GM23338 (cell line): ENCODE data around the gene PDIA6. TPM values are rescaled to one million over a fixed set of nuclear protein-coding genes. Genes with fewer than 3 reads are reported as not detected.

Experiments used
- ATAC-seq: fragments of 200-7000 bp; cut with Tn5 transposase; 3 replicates; pipeline ENCODE4 v1.9.1; 2020
- DNase-seq: peaks from one replicate; pipeline ENCODE4 v3.0.0-alpha.2; 2015; ENCODE audit warnings: low spot score
- H2AFZ ChIP-seq: fragments of 200-600 bp; sonication (generic); 2 replicates; pipeline ENCODE4 v1.8.0; 2016; ENCODE audit warnings: antibody characterized with exemption, mild to moderate bottlenecking, moderate library complexity
- H3F3A ChIP-seq: fragments of 200-600 bp; sonication (generic); replicated peaks from 2 replicates; pipeline ENCODE4 v1.8.0; 2017; ENCODE audit warnings: antibody characterized with exemption, mixed run types, low read depth
- H3K27ac ChIP-seq: fragments of 200-600 bp; sonication (generic); 2 replicates; pipeline ENCODE4 v1.6.1; 2016; ENCODE audit warnings: low read depth
- H3K27me3 ChIP-seq: fragments of 200-600 bp; sonication (generic); 2 replicates; pipeline ENCODE4 v1.8.0; 2016; ENCODE audit warnings: mild to moderate bottlenecking, mixed run types, moderate library complexity; ENCODE audit not compliant: insufficient read depth
- H3K36me3 ChIP-seq: fragments of 200-600 bp; sonication (generic); 2 replicates; pipeline ENCODE4 v1.8.0; 2016; ENCODE audit warnings: mild to moderate bottlenecking; ENCODE audit not compliant: insufficient read depth
- H3K4me1 ChIP-seq: fragments of 200-600 bp; sonication (generic); 2 replicates; pipeline ENCODE4 v1.8.0; 2016; ENCODE audit warnings: mild to moderate bottlenecking, moderate library complexity; ENCODE audit not compliant: insufficient read depth
- H3K4me2 ChIP-seq: fragments of 200-600 bp; sonication (generic); 2 replicates; pipeline ENCODE4 v1.7.1; 2017; ENCODE audit warnings: mixed run types
- H3K4me3 ChIP-seq: fragments of 200-600 bp; sonication (generic); 2 replicates; pipeline ENCODE4 v1.6.1; 2016; ENCODE audit warnings: mixed run types
- H3K79me2 ChIP-seq: fragments of 200-600 bp; sonication (generic); replicated peaks from 2 replicates; pipeline ENCODE4 v1.8.0; 2017; ENCODE audit warnings: mild to moderate bottlenecking; ENCODE audit not compliant: insufficient read depth
- H3K9me2 ChIP-seq: fragments of 200-600 bp; sonication (generic); 2 replicates; pipeline ENCODE4 v1.8.0; 2017; ENCODE audit not compliant: insufficient read depth
- H4K20me1 ChIP-seq: fragments of 200-600 bp; sonication (generic); replicated peaks from 2 replicates; pipeline ENCODE4 v1.8.0; 2017; ENCODE audit warnings: mild to moderate bottlenecking; ENCODE audit not compliant: insufficient read depth
- H3K27ac Mint-ChIP-seq: 2 replicates; pipeline ENCODE4 v1.8.0; 2020; ENCODE audit warnings: inconsistent platforms, mild to moderate bottlenecking, moderate library complexity, mixed read lengths
- H3K27me3 Mint-ChIP-seq: 3 replicates; pipeline ENCODE4 v1.8.0; 2022; ENCODE audit warnings: low read depth, mild to moderate bottlenecking, moderate library complexity, mixed read lengths, inconsistent platforms; ENCODE audit not compliant: insufficient read depth, poor library complexity
- H3K36me3 Mint-ChIP-seq: 3 replicates; pipeline ENCODE4 v1.8.0; 2021; ENCODE audit warnings: low read depth, mild to moderate bottlenecking, inconsistent platforms, moderate library complexity, mixed read lengths
- H3K4me1 Mint-ChIP-seq: 3 replicates; pipeline ENCODE4 v1.8.0; 2020; ENCODE audit warnings: mild to moderate bottlenecking, inconsistent platforms, mixed read lengths
- H3K4me3 Mint-ChIP-seq: 3 replicates; pipeline ENCODE4 v1.8.0; 2021; ENCODE audit warnings: moderate library complexity, mild to moderate bottlenecking, inconsistent platforms, mixed read lengths
- H3K9me3 Mint-ChIP-seq: 3 replicates; pipeline ENCODE4 v1.8.0; 2020; ENCODE audit warnings: moderate library complexity, mild to moderate bottlenecking, inconsistent platforms, mixed read lengths
- CREB1 ChIP-seq: fragments of 250-450 bp; sonication (Bioruptor Pico); IDR thresholded peaks from 2 replicates; pipeline ENCODE4 v1.5.0; 2020; ENCODE audit warnings: low read depth, mild to moderate bottlenecking, moderate library complexity
- CTCF ChIP-seq, 2 experiments: fragments of 200-600 bp in 1 of 2; sonication (generic) in 1 of 2; conservative IDR thresholded peaks; 2 replicates each; pipeline versions ENCODE4 v1.5.1 to v1.6.1; 2016 to 2017; ENCODE audit warnings: antibody characterized with exemption in 2 of 2, low read depth in 2 of 2, mild to moderate bottlenecking in 2 of 2, moderate library complexity in 1 of 2
- ETS1 ChIP-seq: IDR thresholded peaks from 2 replicates; pipeline ENCODE4 v1.6.1; 2016; ENCODE audit warnings: antibody characterized with exemption
- EZH2 ChIP-seq: fragments of 200-600 bp; sonication (generic); IDR thresholded peaks from one replicate; pipeline ENCODE4 v1.8.0; 2017; ENCODE audit warnings: antibody characterized with exemption, mild to moderate bottlenecking, low read depth; ENCODE audit not compliant: unreplicated experiment
- EZH2phosphoT487 ChIP-seq: fragments of 200-600 bp; sonication (generic); IDR thresholded peaks from one replicate; pipeline ENCODE4 v1.8.1; 2018; ENCODE audit warnings: antibody characterized with exemption; ENCODE audit not compliant: unreplicated experiment
- JUNB ChIP-seq: IDR thresholded peaks from one replicate; pipeline ENCODE4 v1.6.1; 2016; ENCODE audit warnings: antibody characterized with exemption; ENCODE audit not compliant: unreplicated experiment
- NANOG ChIP-seq: IDR thresholded peaks from 2 replicates; pipeline ENCODE4 v1.6.1; 2016; ENCODE audit warnings: antibody characterized with exemption, borderline replicate concordance
- POLR2AphosphoS5 ChIP-seq: IDR thresholded peaks from 2 replicates; pipeline ENCODE4 v1.6.1; 2016; ENCODE audit warnings: antibody characterized with exemption, low read depth
- REST ChIP-seq: IDR thresholded peaks from one replicate; pipeline ENCODE4 v1.6.1; 2018; ENCODE audit warnings: antibody characterized with exemption; ENCODE audit not compliant: unreplicated experiment
- STAT1 ChIP-seq: IDR thresholded peaks from one replicate; pipeline ENCODE4 v1.6.1; 2016; ENCODE audit warnings: antibody characterized with exemption; ENCODE audit not compliant: unreplicated experiment
- ZNF114 ChIP-seq: fragments of 250-450 bp; sonication (Bioruptor Pico); IDR thresholded peaks from 2 replicates; pipeline ENCODE4 v1.5.0; 2020; ENCODE audit warnings: mild to moderate bottlenecking, moderate library complexity
- ZNF331 ChIP-seq: fragments of 250-450 bp; sonication (Bioruptor Pico); IDR thresholded peaks from 2 replicates; pipeline ENCODE4 v1.5.0; 2020; ENCODE audit warnings: low read depth, mild to moderate bottlenecking, moderate library complexity
- ZNF462 ChIP-seq: fragments of 250-450 bp; sonication (Bioruptor Pico); IDR thresholded peaks from 2 replicates; pipeline ENCODE4 v1.5.0; 2020; ENCODE audit warnings: mild to moderate bottlenecking, moderate library complexity
- polyA plus RNA-seq: library from polyadenylated mRNA; unstranded; fragments of >200 nt; fragmentation: Nextera tagmentation; extraction: Ambion mirVana; gene quantifications from 2 replicates; pipeline ENCODE4 v1.2.1, GENCODE V29; 2016
- total RNA-seq: library from RNA; depleted of rRNA; stranded (reverse); fragments of >200 nt; shearing (Covaris generic); gene quantifications from 2 replicates; pipeline ENCODE4 v1.2.3, GENCODE V29; 2014

The PDIA6 gene
- total and polyA plus RNA-seq, 2 experiments from 2014 or later, result 331 to 382 TPM

GRCh38 chr2:10820978-10821695 lies 8.6 kb upstream of the PDIA6 start:
- DNase-seq (no peak), ATAC-seq (no peak)
- no peaks in the 10 kb centered on the region for H3K36me3 ChIP-seq
- H4K20me1 ChIP-seq, result no peaks in the 10 kb centered on the region
- no peaks in the 10 kb centered on the region for H3K79me2 ChIP-seq
- H3K4me1 ChIP-seq, result no peaks in the 10 kb centered on the region
- no peaks in the 10 kb centered on the region for H3K27me3 ChIP-seq
- no peaks in the 10 kb centered on the region for H3K9me3 Mint-ChIP-seq
- H3K4me1 Mint-ChIP-seq, result no peaks in the 10 kb centered on the region
- TF ChIP-seq STAT1, result no peak
- no peak for TF ChIP-seq REST
- no peak for TF ChIP-seq POLR2AphosphoS5
- TF ChIP-seq CREB1 (CRISPR knock-in tag), result no peak
- TF ChIP-seq ETS1, result no peak
- no peak for TF ChIP-seq JUNB
- TF ChIP-seq ZNF462, result no peak
- TF ChIP-seq ZNF331, result no peak
- no peak for TF ChIP-seq CTCF (conservative IDR thresholded peaks at IDR 0.05; ENCODE audit: low read depth in 2 of 2)
- no peak for TF ChIP-seq NANOG
- no peak for TF ChIP-seq EZH2phosphoT487
- TF ChIP-seq ZNF114 (CRISPR knock-in tag), result no peak
- TF ChIP-seq EZH2, result no peak
- H3K27ac ChIP-seq, result no peak overlapping the region
- no peaks in the 10 kb centered on the region for H3F3A ChIP-seq
- H3K36me3 Mint-ChIP-seq, result no peaks in the 10 kb centered on the region
- peak overlapping the region; percentile 18; the same call in 1 of the 2 replicates for H2AFZ ChIP-seq
- no peaks in the 10 kb centered on the region for H3K27me3 Mint-ChIP-seq
- no peaks in the 10 kb centered on the region for H3K9me2 ChIP-seq
- H3K4me3 Mint-ChIP-seq, result no peak overlapping the region
- no peak overlapping the region for H3K4me2 ChIP-seq
- H3K4me3 ChIP-seq, result no peak overlapping the region
- H3K27ac Mint-ChIP-seq, result no peak overlapping the region
